Suprapubic skin (tissue), 4 donors: Measurements from ENCODE around the gene UPF1.

Experiments
- CTCF ChIP-seq, 2 donors: fragments of 200-600 bp in 1 of 2; fragments of 450-650 bp in 1 of 2; sonication (generic) in 1 of 2; IDR thresholded peaks; one replicate each; pipeline ENCODE4 v1.5.1; 2016 to 2019; ENCODE audit warnings: antibody characterized with exemption in 2 of 2, mild to moderate bottlenecking in 1 of 2, moderate library complexity in 1 of 2
- POLR2A ChIP-seq, 2 donors: fragments of 450-650 bp; IDR thresholded peaks; one replicate each; pipeline ENCODE4 v1.6.1; 2017; ENCODE audit warnings: antibody characterized with exemption in 2 of 2, mild to moderate bottlenecking in 2 of 2, moderate library complexity in 2 of 2
- POLR2AphosphoS5 ChIP-seq, 3 donors: sonication (generic); formaldehyde crosslinking; IDR thresholded peaks; one replicate each; pipeline ENCODE4 v1.6.1; 2017; ENCODE audit warnings: antibody characterized with exemption in 3 of 3

GRCh38 chr19:18860302-18860700 lies 28.5 kb downstream of the UPF1 start:
- TF ChIP-seq POLR2AphosphoS5 (IDR thresholded peaks at IDR 0.05) (no peak), POLR2A (IDR thresholded peaks at IDR 0.05) (no peak), CTCF (IDR thresholded peaks at IDR 0.05) (no peak)
